HG03342 (cell line): ENCODE results near the gene CD68.
"Not testable (repeated sequence)": the region's sequence is repeated elsewhere in the genome, so short reads cannot be mapped to it uniquely, and the experiment has no call there.

Source experiments
- ATAC-seq: cut with Tn5 transposase; IDR thresholded peaks from one replicate; pipeline ENCODE4 v1.9.1; 2021; ENCODE audit warnings: mild to moderate bottlenecking, moderate library complexity; ENCODE audit not compliant: unreplicated experiment

The CD68 gene

DNA sequence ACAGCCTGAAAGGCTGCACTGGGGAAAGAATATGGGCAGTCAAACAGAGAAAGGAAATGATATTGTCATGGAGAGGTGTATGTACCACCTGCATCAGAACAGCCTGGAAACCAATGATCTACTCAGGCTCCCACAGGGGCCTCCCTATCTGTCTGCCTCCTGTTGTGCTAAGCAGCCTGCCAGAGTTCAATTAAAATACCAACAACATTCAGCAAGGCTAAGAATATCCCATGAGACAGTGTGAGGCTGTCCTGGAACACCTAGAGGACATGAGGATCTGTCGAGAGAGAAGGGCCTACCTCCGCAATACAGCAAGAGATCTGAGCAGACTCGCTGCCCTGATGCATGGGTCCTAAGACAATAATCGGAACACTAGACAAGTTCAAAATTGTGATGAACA is 26.8 kb downstream of the CD68 start:
- no peak for ATAC-seq

- ATAC-seq = no peak
Measured at GRCh38 chr17:7610641-7611040, 31.2 kb downstream of the CD68 start.

GRCh38 chr17:7611635-7612293 is 32.3 kb downstream of the CD68 start:
- ATAC-seq = no peak

- no peak for ATAC-seq
Measured at GRCh38 chr17:7612294-7612640, 32.8 kb downstream of the CD68 start.

GRCh38 chr17:7613769-7614424 is 34.5 kb downstream of the CD68 start:
- ATAC-seq = no peak

DNA sequence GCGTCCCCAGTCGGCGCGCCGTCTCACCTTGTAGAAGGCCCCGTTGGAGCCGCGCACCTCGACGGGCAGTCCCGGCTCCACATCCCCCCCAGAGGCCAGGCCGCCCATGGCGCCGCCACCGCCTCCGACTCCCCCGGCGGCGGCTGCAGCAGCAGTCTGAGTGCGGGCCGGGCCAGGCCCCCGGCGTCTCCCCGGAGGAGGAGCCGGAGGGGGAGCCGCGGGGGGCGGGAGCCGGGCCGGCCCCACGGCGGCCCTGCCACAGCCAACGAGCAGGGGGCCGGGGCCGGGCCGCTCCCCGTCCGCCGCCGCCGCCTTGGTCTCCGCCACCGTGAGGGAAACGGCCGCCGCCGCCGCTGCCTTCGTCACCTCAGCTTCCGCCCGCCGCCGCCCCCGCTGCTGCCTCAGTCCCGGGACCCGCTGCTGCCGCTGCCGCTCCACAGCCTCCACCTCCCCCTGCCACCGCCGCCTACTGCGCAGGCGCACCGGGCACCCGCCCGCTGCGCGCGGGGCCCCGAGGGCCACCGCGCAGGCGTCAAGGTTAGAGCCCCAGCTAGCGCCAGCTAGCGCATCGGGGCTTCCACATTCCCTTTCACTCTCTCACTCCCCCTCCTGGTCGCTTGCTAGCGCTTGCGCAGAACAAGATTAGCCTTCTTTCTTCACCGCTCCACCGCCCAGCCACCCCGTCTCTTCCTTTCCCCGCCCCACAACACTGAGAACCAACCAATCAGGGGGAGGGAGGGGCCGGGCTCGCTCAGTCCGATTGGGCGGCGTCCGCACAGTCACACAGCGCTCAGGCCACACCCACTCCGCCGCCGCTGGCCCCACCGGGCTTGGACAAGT is 35.2 kb downstream of the CD68 start, which contains the start of gene FXR2:
FXR2 (minus strand) TSS at position 473 of the 840 bp plus-strand sequence; CDS start at position 108, 365 bp downstream.
- peak; percentile 85 for ATAC-seq

GRCh38 chr17:7615265-7615747 is 35.9 kb downstream of the CD68 start:
- ATAC-seq = no peak

- ATAC-seq = no peak
Measured at GRCh38 chr17:7618608-7619007, 39.2 kb downstream of the CD68 start.

- no peak for ATAC-seq
Measured at GRCh38 chr17:7620835-7621234, 41.4 kb downstream of the CD68 start.

DNA sequence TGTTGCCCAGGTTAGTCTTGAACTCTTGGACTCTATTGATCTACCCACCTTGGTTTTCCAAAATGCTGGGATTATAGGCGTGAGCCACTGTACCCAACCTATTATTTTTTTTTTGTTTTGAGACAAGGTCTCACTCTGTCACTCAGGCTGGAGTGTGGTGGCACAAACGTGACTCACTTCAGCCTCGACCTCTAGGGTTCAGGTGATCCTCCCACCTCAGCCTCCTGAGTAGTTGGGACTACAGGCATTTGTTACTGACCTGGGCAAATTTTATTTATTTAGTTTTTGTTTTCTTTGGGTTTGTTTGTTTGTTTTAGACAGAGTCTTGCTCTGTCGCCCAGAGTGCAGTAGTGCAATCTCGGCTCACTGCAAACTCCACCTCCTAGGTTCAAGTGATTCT is 44.2 kb downstream of the CD68 start:
- no peak for ATAC-seq

DNA sequence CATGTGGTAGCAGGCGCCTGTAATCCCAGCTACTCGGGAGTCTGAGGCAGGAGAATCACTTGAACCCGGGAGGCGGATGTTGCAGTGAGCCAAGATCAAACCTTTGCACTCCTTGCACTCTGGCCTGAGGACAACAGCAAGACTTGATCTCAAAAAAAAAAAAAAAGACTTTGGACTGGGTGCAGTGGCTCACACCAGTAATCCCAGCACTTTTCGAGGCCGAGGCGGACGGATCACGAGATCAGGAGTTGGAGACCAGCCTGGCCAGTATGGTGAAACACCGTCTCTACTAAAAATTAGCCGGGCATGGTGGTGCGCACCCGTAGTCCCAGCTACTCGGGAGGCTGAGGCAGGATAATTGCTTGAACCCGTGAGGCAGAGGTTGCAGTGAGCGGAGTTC is 46.3 kb downstream of the CD68 start:
- ATAC-seq = not testable (repeated sequence)

DNA sequence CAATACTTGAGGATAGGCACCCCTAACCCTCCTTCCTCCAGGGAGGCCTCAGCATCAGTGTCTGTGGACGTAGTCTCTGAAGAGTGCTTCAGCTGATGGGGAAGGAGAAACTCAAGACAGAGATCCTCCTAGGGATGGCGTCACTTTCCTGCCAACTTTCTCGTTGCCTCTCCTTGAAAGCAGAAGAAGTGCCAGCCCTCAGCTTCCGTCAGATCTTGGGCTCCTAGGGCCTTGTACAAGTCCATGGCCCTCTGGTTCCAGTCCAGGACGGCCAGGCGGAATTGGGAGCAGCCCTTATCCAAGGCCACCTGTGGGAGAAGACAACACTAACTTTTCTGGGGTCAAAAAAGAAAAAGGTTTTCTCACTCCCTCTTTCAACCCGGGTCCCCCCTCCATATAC is 46.9 kb downstream of the CD68 start:
- no peak for ATAC-seq

DNA sequence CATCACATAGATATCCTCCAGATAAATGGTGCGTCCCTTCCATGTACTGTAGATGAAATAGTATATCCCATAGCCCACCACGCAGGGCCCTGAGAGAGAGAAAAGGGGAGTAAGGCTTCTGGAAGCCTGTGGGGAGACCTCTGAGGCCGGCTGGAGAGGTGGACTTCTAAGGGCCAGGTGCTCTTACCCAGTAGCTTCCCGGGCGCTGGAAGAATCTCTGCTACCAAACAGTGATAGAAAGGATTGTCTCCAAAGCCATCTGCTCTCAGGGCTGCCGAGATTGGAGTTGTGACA is 47.5 kb downstream of the CD68 start:
- no peak for ATAC-seq

DNA sequence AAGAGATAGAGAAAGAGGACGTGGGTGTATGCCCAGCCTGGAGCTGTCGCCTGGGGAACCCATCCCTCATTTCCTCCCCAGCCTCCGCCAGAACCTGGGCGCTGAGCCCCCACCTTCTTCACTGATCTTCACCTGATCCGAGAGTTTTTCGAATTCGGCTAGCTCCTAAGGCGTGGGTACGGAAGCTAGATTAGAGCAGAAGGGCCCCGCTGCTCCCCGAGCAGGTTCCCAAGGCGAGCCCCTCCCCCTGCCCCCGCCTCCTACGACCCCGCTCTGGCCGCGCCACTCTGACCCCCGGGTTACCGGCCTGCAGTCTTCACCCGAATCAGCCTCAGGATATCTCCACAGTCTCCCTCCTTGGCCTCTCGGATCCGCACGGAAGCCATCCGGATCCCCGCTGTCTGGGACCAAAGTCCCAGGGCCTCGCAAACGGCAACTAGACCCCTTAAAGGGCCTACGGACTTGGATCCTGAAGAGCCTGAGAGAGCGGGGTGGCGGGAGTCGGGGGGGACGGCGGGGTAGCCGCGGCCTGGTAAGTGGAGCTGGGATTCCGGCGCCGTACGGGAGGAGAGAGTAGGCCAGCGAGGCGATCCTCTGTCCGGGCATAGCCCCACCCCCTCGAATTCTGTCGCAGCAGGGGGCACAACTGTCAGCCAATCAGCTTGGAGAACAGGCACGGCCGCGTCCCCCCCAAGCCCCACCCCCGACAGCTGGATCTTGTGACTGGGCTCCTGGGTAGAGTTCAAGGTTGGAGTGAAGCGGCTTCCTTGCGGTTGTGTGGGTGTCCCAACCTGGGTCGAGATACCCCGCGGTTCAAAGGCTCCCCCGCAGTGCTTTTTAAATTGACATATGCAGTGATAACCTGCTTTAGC is 48.0 kb downstream of the CD68 start, which contains the start of gene SAT2:
SAT2 (minus strand) TSS at position 572 of the 872 bp plus-strand sequence; CDS start at position 386, 186 bp downstream.
- peak; percentile 87 for ATAC-seq

GRCh38 chr17:7629939-7630571 is 50.6 kb downstream of the CD68 start, which contains the start of gene SHBG:
Gene SHBG (plus strand): TSS chr17:7630135. CDS start chr17:7630173, 38 bp downstream.
- no peak for ATAC-seq
